Right atrium auricular region (tissue), 2 donors: ENCODE results near the gene HSPA6. TPM values are rescaled to one million over a fixed set of nuclear protein-coding genes. Genes with fewer than 3 reads are reported as not detected.
A peak's percentile ranks its signal among the peaks of the same experiment; 100 is the strongest.
"Not testable (repeated sequence)": the region's sequence is repeated elsewhere in the genome, so short reads cannot be mapped to it uniquely, and the experiment has no call there.

Experiments used
- DNase-seq: peaks from one replicate; pipeline ENCODE4 v3.0.0-alpha.2; 2019; ENCODE audit warnings: low spot score
- H3K27ac ChIP-seq, 2 donors: fragments of 200-600 bp; sonication (generic); 1 replicate in 1 of 2; 2 replicates in 1 of 2; pipeline ENCODE4 v1.5.1; 2016 to 2019
- H3K27me3 ChIP-seq, 2 donors: fragments of 200-600 bp; sonication (generic); one replicate each; pipeline versions ENCODE4 v1.5.1 to v1.6.0; 2017 to 2019
- H3K36me3 ChIP-seq: fragments of 200-600 bp; sonication (generic); one replicate; pipeline ENCODE4 v1.5.1; 2016
- H3K4me1 ChIP-seq, 2 donors: fragments of 200-600 bp; sonication (generic); one replicate each; pipeline versions ENCODE4 v1.5.1 to v1.6.0; 2017 to 2019
- H3K4me3 ChIP-seq, 2 donors: fragments of 200-600 bp; sonication (generic); 1 replicate in 1 of 2; 2 replicates in 1 of 2; pipeline ENCODE4 v1.5.1; 2017 to 2019; ENCODE audit warnings: mild to moderate bottlenecking in 1 of 2, moderate library complexity in 1 of 2
- H3K9me3 ChIP-seq, 2 donors: fragments of 200-600 bp; sonication (generic); one replicate each; pipeline ENCODE4 v1.5.1; 2019
- total RNA-seq, 2 donors: library from RNA; depleted of rRNA; stranded (reverse); fragments of >200 nt; gene quantifications; one replicate each; pipeline ENCODE4 v1.1.0, GENCODE V29; 2016
- TF ChIP-seq, protein P1 (sequence below), 2 donors: fragments of 200-600 bp; sonication (generic); IDR thresholded peaks; one replicate each; pipeline ENCODE4 v1.5.1; 2019; ENCODE audit warnings: antibody characterized with exemption in 2 of 2

The HSPA6 gene
- total RNA-seq, 2 donors from 2014 or later = 0.48 to 1.3 TPM

DNA sequence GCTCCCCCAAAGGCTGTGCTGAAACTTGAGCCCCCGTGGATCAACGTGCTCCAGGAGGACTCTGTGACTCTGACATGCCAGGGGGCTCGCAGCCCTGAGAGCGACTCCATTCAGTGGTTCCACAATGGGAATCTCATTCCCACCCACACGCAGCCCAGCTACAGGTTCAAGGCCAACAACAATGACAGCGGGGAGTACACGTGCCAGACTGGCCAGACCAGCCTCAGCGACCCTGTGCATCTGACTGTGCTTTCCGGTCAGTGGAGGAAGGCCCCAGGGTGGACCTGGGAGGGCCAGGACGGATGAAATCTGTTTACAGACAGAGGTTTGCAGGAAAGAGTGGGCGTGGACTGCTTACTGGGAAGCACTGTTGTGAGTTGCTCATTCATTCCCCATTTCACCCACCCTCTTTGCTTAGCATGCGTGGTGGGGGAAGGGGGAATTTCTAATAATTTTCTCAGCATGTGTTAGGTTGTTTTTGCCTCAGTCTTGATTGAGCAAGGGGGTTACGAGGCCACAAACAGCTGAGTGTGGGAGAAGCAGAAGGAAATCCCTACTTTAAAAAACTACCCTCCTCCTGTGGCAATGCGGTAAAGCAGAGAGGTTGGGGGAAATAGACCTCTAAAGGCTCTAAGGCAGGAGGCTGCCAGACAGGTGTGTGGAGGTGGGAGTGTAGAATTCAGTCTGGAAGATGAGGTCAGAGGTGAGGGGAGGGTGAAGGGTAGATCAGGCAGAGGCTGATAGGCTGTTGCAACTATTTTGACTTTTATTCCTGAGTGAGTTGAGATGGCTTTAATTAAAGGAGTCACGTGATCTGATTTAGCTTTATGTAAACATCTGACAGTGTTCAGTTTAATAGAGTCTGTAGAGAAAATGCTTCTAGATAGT lies 17.8 kb upstream of the HSPA6 start:
- Histone ChIP-seq H3K4me3 (peak overlapping the region; percentile 11 to 25), H3K4me1 (no peaks in the 10 kb centered on the region), H3K9me3 (no peaks in the 10 kb centered on the region), H3K36me3 (no peaks in the 10 kb centered on the region), H3K27me3 (no peaks in the 10 kb centered on the region), H3K27ac (peak overlapping the region; percentile 8 to 36)
- TF ChIP-seq, protein P1, sequence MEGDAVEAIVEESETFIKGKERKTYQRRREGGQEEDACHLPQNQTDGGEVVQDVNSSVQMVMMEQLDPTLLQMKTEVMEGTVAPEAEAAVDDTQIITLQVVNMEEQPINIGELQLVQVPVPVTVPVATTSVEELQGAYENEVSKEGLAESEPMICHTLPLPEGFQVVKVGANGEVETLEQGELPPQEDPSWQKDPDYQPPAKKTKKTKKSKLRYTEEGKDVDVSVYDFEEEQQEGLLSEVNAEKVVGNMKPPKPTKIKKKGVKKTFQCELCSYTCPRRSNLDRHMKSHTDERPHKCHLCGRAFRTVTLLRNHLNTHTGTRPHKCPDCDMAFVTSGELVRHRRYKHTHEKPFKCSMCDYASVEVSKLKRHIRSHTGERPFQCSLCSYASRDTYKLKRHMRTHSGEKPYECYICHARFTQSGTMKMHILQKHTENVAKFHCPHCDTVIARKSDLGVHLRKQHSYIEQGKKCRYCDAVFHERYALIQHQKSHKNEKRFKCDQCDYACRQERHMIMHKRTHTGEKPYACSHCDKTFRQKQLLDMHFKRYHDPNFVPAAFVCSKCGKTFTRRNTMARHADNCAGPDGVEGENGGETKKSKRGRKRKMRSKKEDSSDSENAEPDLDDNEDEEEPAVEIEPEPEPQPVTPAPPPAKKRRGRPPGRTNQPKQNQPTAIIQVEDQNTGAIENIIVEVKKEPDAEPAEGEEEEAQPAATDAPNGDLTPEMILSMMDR (IDR thresholded peaks at IDR 0.05) = no peak
- DNase-seq = no peak

DNA sequence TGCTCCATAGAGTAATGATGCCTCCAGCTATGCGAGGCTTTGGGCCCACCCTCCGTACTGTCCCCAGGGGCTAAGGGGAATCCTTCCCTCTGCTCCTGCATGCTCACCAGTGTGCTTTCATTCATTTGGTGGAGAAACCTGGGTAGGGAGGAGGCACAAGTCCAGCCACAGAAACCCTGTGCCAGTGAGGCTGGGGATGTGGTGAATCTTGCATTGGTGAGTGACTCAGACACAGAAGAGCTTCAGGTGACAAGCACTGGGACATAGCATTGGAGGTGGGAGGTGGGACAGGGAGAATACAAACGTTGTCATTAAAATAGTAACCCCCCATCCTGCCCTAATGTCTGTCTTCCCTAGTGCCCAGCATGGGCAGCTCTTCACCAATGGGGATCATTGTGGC lies 13.9 kb upstream of the HSPA6 start:
- DNase-seq = no peak
- Histone ChIP-seq H3K27me3 (no peaks in the 10 kb centered on the region), H3K27ac (no peak overlapping the region), H3K4me3 (no peak overlapping the region), H3K36me3 (no peaks in the 10 kb centered on the region), H3K4me1 (no peaks in the 10 kb centered on the region), H3K9me3 (no peaks in the 10 kb centered on the region)
- TF ChIP-seq, protein P1 (IDR thresholded peaks at IDR 0.05) = no peak

DNA sequence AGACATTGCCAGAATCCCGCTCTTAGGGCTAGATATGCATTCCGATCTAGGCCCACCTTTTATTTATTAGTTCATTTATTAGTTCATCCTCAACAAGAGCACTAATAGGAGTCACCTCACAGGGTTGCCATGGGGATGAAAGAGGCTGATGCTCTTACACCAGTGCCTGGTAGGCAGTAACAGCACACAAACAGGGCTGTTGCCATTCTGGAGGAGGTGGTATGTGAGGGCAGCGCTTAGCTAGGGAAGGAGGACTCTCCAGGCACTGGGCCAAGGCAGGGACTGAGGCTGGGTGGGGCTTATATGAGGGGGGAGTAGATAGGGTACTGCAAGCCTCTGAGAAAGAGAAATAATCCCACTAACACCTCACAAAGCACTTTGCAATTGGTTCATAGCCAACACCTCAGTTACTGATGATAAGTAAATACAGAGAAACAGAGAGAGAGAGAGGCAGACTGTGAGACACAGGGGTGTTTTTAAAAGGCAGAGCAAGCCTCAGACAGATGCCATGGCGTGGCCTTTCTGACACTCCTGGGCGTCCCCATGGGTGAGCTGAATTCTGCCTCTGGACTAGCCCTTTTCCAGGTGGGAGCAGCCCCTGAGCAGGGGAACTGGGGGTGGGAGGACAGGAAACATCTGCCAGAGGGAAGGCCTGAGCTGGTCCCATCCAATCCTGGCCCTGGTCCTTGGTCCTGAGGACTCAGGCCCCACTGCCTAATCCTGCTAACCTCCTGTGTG lies 13.2 kb upstream of the HSPA6 start:
- TF ChIP-seq, protein P1 (IDR thresholded peaks at IDR 0.05) = no peak
- H3K9me3 ChIP-seq = no peaks in the 10 kb centered on the region
- H3K4me1 ChIP-seq = no peaks in the 10 kb centered on the region
- no peak overlapping the region for H3K4me3 ChIP-seq
- no peak for DNase-seq
- no peaks in the 10 kb centered on the region for H3K36me3 ChIP-seq
- no peak overlapping the region for H3K27ac ChIP-seq
- H3K27me3 ChIP-seq = no peaks in the 10 kb centered on the region

DNA sequence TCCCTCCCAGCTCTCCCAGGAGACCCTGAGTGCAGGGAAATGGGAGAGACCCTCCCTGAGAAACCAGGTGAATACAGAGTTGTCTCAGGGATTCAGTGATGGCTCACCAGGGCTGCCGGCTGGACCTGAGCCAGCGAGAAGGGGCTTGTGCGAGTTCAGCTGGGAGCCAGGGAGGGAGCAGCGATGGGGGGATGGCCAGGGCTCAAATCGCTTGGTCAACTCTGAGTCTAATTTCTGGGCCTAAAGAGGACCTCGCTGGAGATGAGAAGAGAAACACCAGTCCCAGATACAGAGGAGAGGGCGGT lies 12.6 kb upstream of the HSPA6 start:
- Histone ChIP-seq H3K9me3 (no peaks in the 10 kb centered on the region), H3K36me3 (no peaks in the 10 kb centered on the region), H3K27ac (no peak overlapping the region), H3K4me3 (no peak overlapping the region), H3K27me3 (no peaks in the 10 kb centered on the region), H3K4me1 (no peaks in the 10 kb centered on the region)
- DNase-seq = no peak
- TF ChIP-seq, protein P1 (IDR thresholded peaks at IDR 0.05) = no peak

DNA sequence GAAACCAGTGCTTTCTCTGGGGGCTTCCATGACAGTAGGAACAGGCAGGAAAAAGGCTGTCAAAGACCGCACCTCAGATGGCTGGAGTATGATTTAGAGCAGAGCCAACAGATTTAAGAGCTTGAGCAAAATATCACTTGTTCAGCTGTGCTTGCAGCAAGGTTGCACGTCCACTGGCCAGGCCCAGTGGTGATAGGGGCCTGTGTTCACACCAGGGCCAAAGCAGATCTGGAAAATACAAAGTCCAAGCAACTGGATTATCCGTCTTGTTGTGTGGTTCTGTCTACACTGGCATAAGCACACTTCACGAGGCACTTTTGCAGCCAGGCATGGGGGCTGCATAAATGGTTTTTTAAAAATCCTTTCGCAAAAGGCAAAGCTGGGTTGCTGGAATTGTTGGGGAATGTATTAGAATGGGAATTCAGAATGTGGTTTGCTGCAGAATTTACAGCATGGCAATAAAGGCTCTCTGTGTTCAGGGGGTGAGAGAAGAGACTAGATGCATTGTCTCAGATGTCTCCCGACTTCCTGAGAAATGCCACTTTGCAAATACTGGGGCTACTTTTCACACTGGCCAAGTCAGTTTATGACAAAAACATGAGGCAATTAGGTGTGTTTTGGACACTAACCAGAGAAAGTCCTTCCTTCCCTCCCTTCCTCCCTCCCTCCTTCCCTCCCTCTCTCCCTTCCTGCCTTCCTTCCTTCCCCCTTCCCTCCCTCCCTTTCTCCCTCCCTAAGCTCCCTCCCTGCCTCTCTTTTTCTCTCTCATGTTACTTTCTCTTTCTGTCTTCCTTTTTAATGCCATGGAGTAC lies 11.5 kb upstream of the HSPA6 start:
- H3K9me3 ChIP-seq, H3K36me3 ChIP-seq, H3K4me1 ChIP-seq, DNase-seq, H3K27me3 ChIP-seq, H3K4me3 ChIP-seq, H3K27ac ChIP-seq: not testable (repeated sequence)

DNA sequence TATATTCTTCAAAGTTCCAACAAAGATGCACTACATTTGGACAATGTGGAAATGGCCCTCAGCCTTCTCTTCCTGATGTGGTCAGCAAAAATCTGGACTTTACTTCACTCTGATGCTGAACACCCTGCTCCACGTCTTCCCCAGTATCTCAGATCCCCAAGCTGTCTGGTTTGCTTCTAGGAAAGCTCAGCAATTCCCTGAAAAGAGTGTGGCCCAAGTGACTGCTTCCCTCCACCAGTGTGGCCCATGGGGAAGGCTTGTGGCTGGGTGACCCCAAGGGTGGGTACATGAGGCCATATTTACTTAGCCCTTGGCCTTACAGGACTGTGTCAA lies 10.9 kb upstream of the HSPA6 start:
- not testable (repeated sequence) for H3K27ac ChIP-seq, H3K4me1 ChIP-seq, H3K27me3 ChIP-seq, H3K4me3 ChIP-seq, H3K9me3 ChIP-seq, DNase-seq, H3K36me3 ChIP-seq

DNA sequence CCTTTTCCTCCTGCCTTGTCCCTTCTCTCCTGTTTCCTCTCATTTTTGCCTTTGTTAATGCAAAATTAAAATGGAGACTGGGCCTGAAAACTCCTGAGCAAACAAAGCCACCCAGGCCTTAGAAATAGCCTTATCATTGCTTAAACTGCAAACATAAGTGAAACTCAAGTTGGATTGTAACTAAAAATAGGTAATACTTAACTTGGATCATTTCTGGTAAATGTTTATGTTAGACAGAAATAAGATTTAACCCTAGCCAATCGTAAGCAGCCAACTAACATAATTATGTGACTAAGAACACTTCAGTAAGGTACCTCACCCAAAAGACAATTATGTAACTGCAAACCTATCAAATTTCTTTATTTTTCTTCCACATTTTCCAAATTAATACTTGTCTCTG lies 10.4 kb upstream of the HSPA6 start:
- not testable (repeated sequence) for H3K4me1 ChIP-seq, H3K27ac ChIP-seq, H3K36me3 ChIP-seq, DNase-seq, H3K9me3 ChIP-seq, H3K27me3 ChIP-seq, H3K4me3 ChIP-seq

DNA sequence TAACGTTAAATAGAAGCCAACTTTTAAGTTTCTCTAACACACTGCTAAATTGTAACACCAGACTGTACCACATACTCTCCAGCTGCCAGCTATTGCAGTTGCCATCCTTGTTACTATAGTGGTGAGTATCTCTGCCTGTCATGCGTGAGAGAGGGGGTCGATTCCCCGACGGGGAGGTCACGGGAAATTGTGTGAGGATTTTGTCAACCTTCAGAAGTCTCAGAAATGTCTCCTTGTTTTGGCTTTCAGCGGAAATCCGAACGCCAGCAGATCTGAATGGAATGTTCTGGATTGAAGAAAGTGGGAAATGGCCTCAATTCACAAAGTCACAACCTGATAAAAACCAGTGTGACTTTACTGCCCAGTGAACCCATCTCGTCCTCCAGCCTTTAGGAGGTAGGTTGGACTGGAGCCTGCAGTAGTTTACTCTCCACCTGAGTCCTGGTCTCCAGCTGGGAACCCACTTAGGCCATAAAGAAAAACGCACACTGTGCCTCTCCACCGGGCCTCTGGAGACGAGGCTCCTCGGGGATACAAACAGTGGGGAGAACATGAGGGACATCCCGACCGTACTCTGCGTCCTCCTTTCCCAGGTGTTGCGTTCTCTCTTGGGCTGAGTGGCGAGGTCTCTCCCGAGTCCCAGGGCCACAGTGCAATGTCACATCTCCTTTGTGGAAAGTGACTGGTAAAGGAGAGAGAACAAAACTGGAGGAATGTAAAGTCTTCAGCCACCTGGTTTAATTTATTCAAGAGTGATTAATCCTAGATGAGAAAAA lies 1.1 kb upstream of the HSPA6 start:
- peak overlapping the region in 1 of 2 donors; percentile 82 for H3K27ac ChIP-seq
- H3K4me3 ChIP-seq = not testable (repeated sequence)

DNA sequence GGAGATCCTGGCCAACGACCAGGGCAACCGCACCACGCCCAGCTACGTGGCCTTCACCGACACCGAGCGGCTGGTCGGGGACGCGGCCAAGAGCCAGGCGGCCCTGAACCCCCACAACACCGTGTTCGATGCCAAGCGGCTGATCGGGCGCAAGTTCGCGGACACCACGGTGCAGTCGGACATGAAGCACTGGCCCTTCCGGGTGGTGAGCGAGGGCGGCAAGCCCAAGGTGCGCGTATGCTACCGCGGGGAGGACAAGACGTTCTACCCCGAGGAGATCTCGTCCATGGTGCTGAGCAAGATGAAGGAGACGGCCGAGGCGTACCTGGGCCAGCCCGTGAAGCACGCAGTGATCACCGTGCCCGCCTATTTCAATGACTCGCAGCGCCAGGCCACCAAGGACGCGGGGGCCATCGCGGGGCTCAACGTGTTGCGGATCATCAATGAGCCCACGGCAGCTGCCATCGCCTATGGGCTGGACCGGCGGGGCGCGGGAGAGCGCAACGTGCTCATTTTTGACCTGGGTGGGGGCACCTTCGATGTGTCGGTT lies 477 bp downstream of the HSPA6 start:
- H3K9me3 ChIP-seq, H3K27me3 ChIP-seq, H3K4me1 ChIP-seq, H3K27ac ChIP-seq, H3K36me3 ChIP-seq, DNase-seq: not testable (repeated sequence)
- H3K4me3 ChIP-seq = peak overlapping the region; percentile 34 to 72

More for the DNA sequence above, 1.1 kb upstream of the HSPA6 start:
- H3K27me3 ChIP-seq, DNase-seq, H3K4me1 ChIP-seq, H3K36me3 ChIP-seq, H3K9me3 ChIP-seq: not testable (repeated sequence)
